ENCODE measurements around the gene CFAP161. TPM values are rescaled to one million over a fixed set of nuclear protein-coding genes. Genes with fewer than 3 reads are reported as not detected.

CFAP161 gene
- total RNA-seq, 1 experiment from 2014 or later = not detected

GRCh38 chr15:81168644-81169043 is 34.6 kb downstream of the CFAP161 start:
- Mint-ChIP-seq H3K27me3 (ENCODE audit: unreplicated experiment) (no peaks in the 10 kb centered on the region), H3K4me3 (ENCODE audit: low read depth, unreplicated experiment) (no peak overlapping the region), H3K9me3 (ENCODE audit: low read depth, unreplicated experiment) (no peaks in the 10 kb centered on the region), H3K4me1 (ENCODE audit: low read depth, unreplicated experiment) (no peaks in the 10 kb centered on the region), H3K27ac (ENCODE audit: unreplicated experiment) (no peak overlapping the region), H3K36me3 (ENCODE audit: insufficient read depth, unreplicated experiment) (no peaks in the 10 kb centered on the region)
- DNase-seq = no peak
- TF ChIP-seq, protein P1, sequence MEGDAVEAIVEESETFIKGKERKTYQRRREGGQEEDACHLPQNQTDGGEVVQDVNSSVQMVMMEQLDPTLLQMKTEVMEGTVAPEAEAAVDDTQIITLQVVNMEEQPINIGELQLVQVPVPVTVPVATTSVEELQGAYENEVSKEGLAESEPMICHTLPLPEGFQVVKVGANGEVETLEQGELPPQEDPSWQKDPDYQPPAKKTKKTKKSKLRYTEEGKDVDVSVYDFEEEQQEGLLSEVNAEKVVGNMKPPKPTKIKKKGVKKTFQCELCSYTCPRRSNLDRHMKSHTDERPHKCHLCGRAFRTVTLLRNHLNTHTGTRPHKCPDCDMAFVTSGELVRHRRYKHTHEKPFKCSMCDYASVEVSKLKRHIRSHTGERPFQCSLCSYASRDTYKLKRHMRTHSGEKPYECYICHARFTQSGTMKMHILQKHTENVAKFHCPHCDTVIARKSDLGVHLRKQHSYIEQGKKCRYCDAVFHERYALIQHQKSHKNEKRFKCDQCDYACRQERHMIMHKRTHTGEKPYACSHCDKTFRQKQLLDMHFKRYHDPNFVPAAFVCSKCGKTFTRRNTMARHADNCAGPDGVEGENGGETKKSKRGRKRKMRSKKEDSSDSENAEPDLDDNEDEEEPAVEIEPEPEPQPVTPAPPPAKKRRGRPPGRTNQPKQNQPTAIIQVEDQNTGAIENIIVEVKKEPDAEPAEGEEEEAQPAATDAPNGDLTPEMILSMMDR (IDR thresholded peaks at IDR 0.05; ENCODE audit: unreplicated experiment) = no peak
- CTCF ChIA-PET = no interaction called here
- no TSS peak for BruUV-seq (replicated peaks)
- intact Hi-C loops (cut with micrococcal nuclease; ENCODE audit: unreplicated experiment) = no loop called here

DNA sequence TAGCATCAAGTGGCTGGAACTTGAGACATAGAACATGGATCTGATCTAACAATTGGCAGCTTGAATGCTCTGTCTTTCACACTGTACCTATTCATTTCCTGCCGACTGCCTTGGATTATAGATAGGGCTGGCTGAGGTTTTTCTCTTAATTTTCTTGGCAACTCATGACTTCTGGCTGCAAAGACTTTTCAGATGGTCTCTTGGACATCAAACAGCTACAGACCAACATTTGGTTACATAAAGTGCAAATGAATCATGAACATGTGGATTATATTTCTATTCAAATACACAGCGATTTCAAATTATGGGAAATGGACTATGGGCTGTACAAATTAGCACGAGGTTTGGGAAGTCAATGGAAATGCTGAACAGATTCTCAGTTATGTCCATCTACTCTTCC is 36.4 kb downstream of the CFAP161 start:
- CTCF ChIA-PET = no interaction called here
- H3K27ac Mint-ChIP-seq (ENCODE audit: unreplicated experiment) = no peak overlapping the region
- TF ChIP-seq, protein P1 (IDR thresholded peaks at IDR 0.05; ENCODE audit: unreplicated experiment) = no peak

DNA sequence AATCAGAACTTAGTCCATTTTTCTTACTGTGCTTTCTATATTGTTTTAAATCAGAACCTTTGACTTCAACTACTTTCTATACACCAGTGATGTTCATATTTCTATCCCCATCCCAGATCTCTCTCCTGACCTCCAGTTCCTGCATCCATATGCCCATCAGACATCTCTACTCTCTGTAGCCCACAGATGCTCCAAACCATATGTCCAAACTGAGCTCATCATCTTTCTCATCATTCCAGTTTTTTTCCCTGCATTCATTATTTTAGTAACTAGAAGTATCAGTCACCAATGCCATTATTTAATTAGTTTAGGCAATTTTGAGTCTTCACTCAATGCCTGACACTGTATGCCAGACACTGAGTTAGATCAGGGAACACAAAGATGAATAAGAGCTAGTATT is 37.2 kb downstream of the CFAP161 start:
- H3K9me3 Mint-ChIP-seq (ENCODE audit: low read depth, unreplicated experiment) = no peaks in the 10 kb centered on the region
- CTCF ChIA-PET = no interaction called here
- no peak for DNase-seq
- H3K4me1 Mint-ChIP-seq (ENCODE audit: low read depth, unreplicated experiment) = no peaks in the 10 kb centered on the region
- no peak overlapping the region for H3K27ac Mint-ChIP-seq (ENCODE audit: unreplicated experiment)
- TF ChIP-seq, protein P1 (IDR thresholded peaks at IDR 0.05; ENCODE audit: unreplicated experiment) = no peak
- no peaks in the 10 kb centered on the region for H3K36me3 Mint-ChIP-seq (ENCODE audit: insufficient read depth, unreplicated experiment)
- no peak overlapping the region for H3K4me3 Mint-ChIP-seq (ENCODE audit: low read depth, unreplicated experiment)
- BruUV-seq (replicated peaks) = no TSS peak
- H3K27me3 Mint-ChIP-seq (ENCODE audit: unreplicated experiment) = no peaks in the 10 kb centered on the region
- intact Hi-C loops (cut with micrococcal nuclease; ENCODE audit: unreplicated experiment) = no loop called here

More for the DNA sequence above, 36.4 kb downstream of the CFAP161 start:
- BruUV-seq (replicated peaks) = no TSS peak
- intact Hi-C loops (cut with micrococcal nuclease; ENCODE audit: unreplicated experiment) = no loop called here
- Mint-ChIP-seq H3K27me3 (ENCODE audit: unreplicated experiment) (no peaks in the 10 kb centered on the region), H3K4me3 (ENCODE audit: low read depth, unreplicated experiment) (no peak overlapping the region), H3K36me3 (ENCODE audit: insufficient read depth, unreplicated experiment) (no peaks in the 10 kb centered on the region), H3K4me1 (ENCODE audit: low read depth, unreplicated experiment) (no peaks in the 10 kb centered on the region), H3K9me3 (ENCODE audit: low read depth, unreplicated experiment) (no peaks in the 10 kb centered on the region)
- DNase-seq = no peak

- BruUV-seq (replicated peaks) = no TSS peak
- no peaks in the 10 kb centered on the region for H3K36me3 Mint-ChIP-seq (ENCODE audit: insufficient read depth, unreplicated experiment)
- no peak for DNase-seq
- H3K27ac Mint-ChIP-seq (ENCODE audit: unreplicated experiment) = no peak overlapping the region
- TF ChIP-seq, protein P1 (IDR thresholded peaks at IDR 0.05; ENCODE audit: unreplicated experiment) = no peak
- H3K27me3 Mint-ChIP-seq (ENCODE audit: unreplicated experiment) = peaks cover 7% of the 10 kb centered on the region
- intact Hi-C loops (cut with micrococcal nuclease; ENCODE audit: unreplicated experiment) = no loop called here
- no peaks in the 10 kb centered on the region for H3K4me1 Mint-ChIP-seq (ENCODE audit: low read depth, unreplicated experiment)
- CTCF ChIA-PET = interaction anchor here (1.6 kb wide), 1 partner anchor 10 kb away, joined by 3 read pairs; no protein-coding TSS in a partner anchor
- H3K9me3 Mint-ChIP-seq (ENCODE audit: low read depth, unreplicated experiment) = no peaks in the 10 kb centered on the region
- no peak overlapping the region for H3K4me3 Mint-ChIP-seq (ENCODE audit: low read depth, unreplicated experiment)
These were observed 40.2 kb downstream of the CFAP161 start for GRCh38 chr15:81174125-81174791.
